ENCODE results near the gene TNS4.

The TNS4 gene

GRCh38 chr17:40503154-40503553 lies 1.7 kb upstream of the TNS4 start:
- no peaks in the 10 kb centered on the region for H3K36me3 ChIP-seq (ENCODE audit: control insufficient read depth, insufficient read depth, low read length)
- no peak overlapping the region for H3K4me3 ChIP-seq (ENCODE audit: insufficient read depth, low read depth, low read length, poor library complexity, severe bottlenecking)
- DNase-seq = no peak
- no peak overlapping the region for H3K27ac ChIP-seq (ENCODE audit: insufficient read depth, low read length, poor library complexity, severe bottlenecking)
- H3K9me3 ChIP-seq (ENCODE audit: control insufficient read depth, low read length) = no peaks in the 10 kb centered on the region
- no peaks in the 10 kb centered on the region for H3K27me3 ChIP-seq (replicated peaks; ENCODE audit: control insufficient read depth, insufficient read depth, low read length, poor library complexity, severe bottlenecking)
- no peaks in the 10 kb centered on the region for H3K4me1 ChIP-seq (ENCODE audit: control insufficient read depth, insufficient read depth, low read length, poor library complexity, severe bottlenecking)

DNA sequence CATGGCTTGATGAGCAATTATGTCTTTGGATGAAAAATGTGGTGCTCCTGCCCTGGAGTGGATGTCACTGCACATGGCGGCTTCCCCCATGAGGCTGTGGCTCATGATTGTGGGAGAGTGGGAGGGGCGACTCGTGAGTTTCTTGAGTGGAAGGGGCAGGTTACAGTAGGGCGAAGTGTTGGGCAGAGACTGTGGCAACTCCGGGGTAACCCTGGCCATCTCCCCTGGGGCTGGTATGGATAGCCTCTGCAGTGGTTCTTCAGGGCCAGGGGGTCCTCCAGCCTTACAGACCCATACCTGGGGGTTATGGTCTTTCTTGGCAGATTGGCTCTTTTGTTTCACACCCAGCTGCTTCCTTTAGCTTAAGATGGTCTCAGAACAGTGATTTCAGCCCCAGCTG lies 1.3 kb upstream of the TNS4 start:
- no peak for DNase-seq
- Histone ChIP-seq H3K36me3 (ENCODE audit: control insufficient read depth, insufficient read depth, low read length) (no peaks in the 10 kb centered on the region), H3K4me1 (ENCODE audit: control insufficient read depth, insufficient read depth, low read length, poor library complexity, severe bottlenecking) (no peaks in the 10 kb centered on the region), H3K4me3 (ENCODE audit: insufficient read depth, low read depth, low read length, poor library complexity, severe bottlenecking) (no peak overlapping the region), H3K9me3 (ENCODE audit: control insufficient read depth, low read length) (no peaks in the 10 kb centered on the region), H3K27ac (ENCODE audit: insufficient read depth, low read length, poor library complexity, severe bottlenecking) (no peak overlapping the region), H3K27me3 (replicated peaks; ENCODE audit: control insufficient read depth, insufficient read depth, low read length, poor library complexity, severe bottlenecking) (no peaks in the 10 kb centered on the region)

GRCh38 chr17:40500709-40501108 lies 714 bp downstream of the TNS4 start:
- Histone ChIP-seq H3K4me3 (ENCODE audit: insufficient read depth, low read depth, low read length, poor library complexity, severe bottlenecking) (no peak overlapping the region), H3K27me3 (replicated peaks; ENCODE audit: control insufficient read depth, insufficient read depth, low read length, poor library complexity, severe bottlenecking) (no peaks in the 10 kb centered on the region), H3K4me1 (ENCODE audit: control insufficient read depth, insufficient read depth, low read length, poor library complexity, severe bottlenecking) (no peaks in the 10 kb centered on the region)

DNA sequence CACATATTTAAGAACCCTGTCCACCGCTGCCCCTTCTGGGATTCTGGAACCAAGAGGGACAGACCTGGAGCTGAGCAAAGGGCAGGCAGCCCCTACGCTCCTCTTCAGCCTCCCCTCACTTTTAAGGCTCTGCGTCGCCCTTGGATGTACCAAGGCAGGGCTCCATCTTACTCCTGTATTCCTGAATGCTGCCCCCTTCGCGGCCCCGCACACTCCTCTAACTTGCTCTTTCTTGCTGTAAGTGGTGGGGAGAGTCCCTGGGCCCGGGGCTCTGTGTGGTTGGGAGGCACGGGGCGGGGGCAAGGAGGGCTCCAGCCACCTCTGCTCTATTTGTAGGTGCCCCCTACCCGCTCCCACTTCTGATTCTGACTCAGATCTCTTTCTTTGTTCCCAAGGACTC lies 1.2 kb downstream of the TNS4 start:
- H3K27ac ChIP-seq (ENCODE audit: insufficient read depth, low read length, poor library complexity, severe bottlenecking) = no peak overlapping the region
- H3K27me3 ChIP-seq (replicated peaks; ENCODE audit: control insufficient read depth, insufficient read depth, low read length, poor library complexity, severe bottlenecking) = no peaks in the 10 kb centered on the region
- DNase-seq = no peak
- H3K4me3 ChIP-seq (ENCODE audit: insufficient read depth, low read depth, low read length, poor library complexity, severe bottlenecking) = no peak overlapping the region
- no peaks in the 10 kb centered on the region for H3K9me3 ChIP-seq (ENCODE audit: control insufficient read depth, low read length)
- H3K4me1 ChIP-seq (ENCODE audit: control insufficient read depth, insufficient read depth, low read length, poor library complexity, severe bottlenecking) = no peaks in the 10 kb centered on the region
- no peaks in the 10 kb centered on the region for H3K36me3 ChIP-seq (ENCODE audit: control insufficient read depth, insufficient read depth, low read length)

More at GRCh38 chr17:40500709-40501108, 714 bp downstream of the TNS4 start:
- no peak overlapping the region for H3K27ac ChIP-seq (ENCODE audit: insufficient read depth, low read length, poor library complexity, severe bottlenecking)
- no peaks in the 10 kb centered on the region for H3K9me3 ChIP-seq (ENCODE audit: control insufficient read depth, low read length)
- no peaks in the 10 kb centered on the region for H3K36me3 ChIP-seq (ENCODE audit: control insufficient read depth, insufficient read depth, low read length)
- DNase-seq = no peak

GRCh38 chr17:40499551-40500189 lies 1.8 kb downstream of the TNS4 start:
- Histone ChIP-seq H3K27ac (ENCODE audit: insufficient read depth, low read length, poor library complexity, severe bottlenecking) (no peak overlapping the region), H3K4me3 (ENCODE audit: insufficient read depth, low read depth, low read length, poor library complexity, severe bottlenecking) (no peak overlapping the region)

GRCh38 chr17:40498281-40499084 lies 2.9 kb downstream of the TNS4 start:
- Histone ChIP-seq H3K4me1 (ENCODE audit: control insufficient read depth, insufficient read depth, low read length, poor library complexity, severe bottlenecking) (no peaks in the 10 kb centered on the region), H3K27ac (ENCODE audit: insufficient read depth, low read length, poor library complexity, severe bottlenecking) (no peak overlapping the region), H3K36me3 (ENCODE audit: control insufficient read depth, insufficient read depth, low read length) (no peaks in the 10 kb centered on the region)

More at GRCh38 chr17:40499551-40500189, 1.8 kb downstream of the TNS4 start:
- no peak for DNase-seq
- Histone ChIP-seq H3K27me3 (replicated peaks; ENCODE audit: control insufficient read depth, insufficient read depth, low read length, poor library complexity, severe bottlenecking) (no peaks in the 10 kb centered on the region), H3K9me3 (ENCODE audit: control insufficient read depth, low read length) (no peaks in the 10 kb centered on the region), H3K36me3 (ENCODE audit: control insufficient read depth, insufficient read depth, low read length) (no peaks in the 10 kb centered on the region), H3K4me1 (ENCODE audit: control insufficient read depth, insufficient read depth, low read length, poor library complexity, severe bottlenecking) (no peaks in the 10 kb centered on the region)

GRCh38 chr17:40497695-40498094 lies 3.7 kb downstream of the TNS4 start:
- Histone ChIP-seq H3K4me3 (ENCODE audit: insufficient read depth, low read depth, low read length, poor library complexity, severe bottlenecking) (no peak overlapping the region), H3K27me3 (replicated peaks; ENCODE audit: control insufficient read depth, insufficient read depth, low read length, poor library complexity, severe bottlenecking) (no peaks in the 10 kb centered on the region), H3K27ac (ENCODE audit: insufficient read depth, low read length, poor library complexity, severe bottlenecking) (no peak overlapping the region), H3K36me3 (ENCODE audit: control insufficient read depth, insufficient read depth, low read length) (no peaks in the 10 kb centered on the region), H3K4me1 (ENCODE audit: control insufficient read depth, insufficient read depth, low read length, poor library complexity, severe bottlenecking) (no peaks in the 10 kb centered on the region), H3K9me3 (ENCODE audit: control insufficient read depth, low read length) (no peaks in the 10 kb centered on the region)
- no peak for DNase-seq

More at GRCh38 chr17:40498281-40499084, 2.9 kb downstream of the TNS4 start:
- no peak overlapping the region for H3K4me3 ChIP-seq (ENCODE audit: insufficient read depth, low read depth, low read length, poor library complexity, severe bottlenecking)
- H3K27me3 ChIP-seq (replicated peaks; ENCODE audit: control insufficient read depth, insufficient read depth, low read length, poor library complexity, severe bottlenecking) = no peaks in the 10 kb centered on the region
- H3K9me3 ChIP-seq (ENCODE audit: control insufficient read depth, low read length) = no peaks in the 10 kb centered on the region
- DNase-seq = no peak

GRCh38 chr17:40496634-40497420 lies 4.6 kb downstream of the TNS4 start:
- H3K27ac ChIP-seq (ENCODE audit: insufficient read depth, low read length, poor library complexity, severe bottlenecking) = no peak overlapping the region
- no peaks in the 10 kb centered on the region for H3K4me1 ChIP-seq (ENCODE audit: control insufficient read depth, insufficient read depth, low read length, poor library complexity, severe bottlenecking)
- no peaks in the 10 kb centered on the region for H3K9me3 ChIP-seq (ENCODE audit: control insufficient read depth, low read length)
- no peaks in the 10 kb centered on the region for H3K36me3 ChIP-seq (ENCODE audit: control insufficient read depth, insufficient read depth, low read length)
- H3K4me3 ChIP-seq (ENCODE audit: insufficient read depth, low read depth, low read length, poor library complexity, severe bottlenecking) = no peak overlapping the region
- no peak for DNase-seq
- H3K27me3 ChIP-seq (replicated peaks; ENCODE audit: control insufficient read depth, insufficient read depth, low read length, poor library complexity, severe bottlenecking) = no peaks in the 10 kb centered on the region

- H3K27ac ChIP-seq (ENCODE audit: insufficient read depth, low read length, poor library complexity, severe bottlenecking) = no peak overlapping the region
- H3K4me1 ChIP-seq (ENCODE audit: control insufficient read depth, insufficient read depth, low read length, poor library complexity, severe bottlenecking) = peaks cover 4% of the 10 kb centered on the region
- no peaks in the 10 kb centered on the region for H3K9me3 ChIP-seq (ENCODE audit: control insufficient read depth, low read length)
- DNase-seq = no peak
- H3K36me3 ChIP-seq (ENCODE audit: control insufficient read depth, insufficient read depth, low read length) = no peaks in the 10 kb centered on the region
- no peaks in the 10 kb centered on the region for H3K27me3 ChIP-seq (replicated peaks; ENCODE audit: control insufficient read depth, insufficient read depth, low read length, poor library complexity, severe bottlenecking)
- H3K4me3 ChIP-seq (ENCODE audit: insufficient read depth, low read depth, low read length, poor library complexity, severe bottlenecking) = no peak overlapping the region
These were observed 5.3 kb downstream of the TNS4 start for GRCh38 chr17:40496170-40496569.

- no peaks in the 10 kb centered on the region for H3K36me3 ChIP-seq (ENCODE audit: control insufficient read depth, insufficient read depth, low read length)
- H3K27me3 ChIP-seq (replicated peaks; ENCODE audit: control insufficient read depth, insufficient read depth, low read length, poor library complexity, severe bottlenecking) = no peaks in the 10 kb centered on the region
- H3K4me1 ChIP-seq (ENCODE audit: control insufficient read depth, insufficient read depth, low read length, poor library complexity, severe bottlenecking) = peaks cover 14% of the 10 kb centered on the region
- no peak overlapping the region for H3K27ac ChIP-seq (ENCODE audit: insufficient read depth, low read length, poor library complexity, severe bottlenecking)
- no peak for DNase-seq
- H3K9me3 ChIP-seq (ENCODE audit: control insufficient read depth, low read length) = no peaks in the 10 kb centered on the region
- H3K4me3 ChIP-seq (ENCODE audit: insufficient read depth, low read depth, low read length, poor library complexity, severe bottlenecking) = no peak overlapping the region
These were observed 6.3 kb downstream of the TNS4 start for GRCh38 chr17:40495140-40495539.

Measured in effector memory CD4-positive, alpha-beta T cell (primary cell).